ENCODE results near the gene ZDHHC5. TPM values are rescaled to one million over a fixed set of nuclear protein-coding genes. Genes with fewer than 3 reads are reported as not detected.

Gene ZDHHC5
- total RNA-seq, 1 experiment from 2014 or later: 80.6 TPM

DNA sequence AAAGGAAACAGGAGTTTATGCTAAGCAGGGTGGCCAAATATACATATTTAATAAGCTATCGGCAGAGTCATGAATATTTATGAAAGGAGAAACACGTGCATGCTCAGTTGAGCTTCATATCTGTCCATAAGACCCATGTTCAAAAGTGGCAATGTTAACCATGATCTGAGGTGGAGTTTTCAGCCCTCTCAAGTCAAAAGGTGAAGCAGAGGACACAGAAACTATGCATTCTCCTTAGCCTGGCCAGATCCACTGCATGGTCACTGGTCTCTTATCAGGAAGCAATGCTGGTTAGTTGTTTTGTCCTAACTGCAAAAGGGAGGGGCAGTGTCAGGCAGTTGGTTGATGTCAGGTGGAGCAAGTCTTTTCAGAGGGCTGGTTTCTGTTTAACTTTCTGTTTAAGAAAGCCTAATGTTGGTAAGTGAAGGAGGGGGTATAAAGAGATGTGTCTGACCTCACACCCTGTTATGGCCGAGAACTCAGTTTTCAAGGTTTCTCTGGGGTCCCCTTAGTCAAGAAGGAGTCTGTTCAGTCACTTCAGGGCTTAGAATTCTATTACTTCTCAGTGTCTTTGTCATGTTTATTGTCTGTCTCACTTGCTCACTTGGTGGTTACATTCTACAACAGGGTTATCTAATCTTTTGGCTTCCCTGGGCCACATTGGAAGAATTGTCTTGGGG, 67.8 kb downstream of the ZDHHC5 start:
- TF ChIP-seq, protein P1, sequence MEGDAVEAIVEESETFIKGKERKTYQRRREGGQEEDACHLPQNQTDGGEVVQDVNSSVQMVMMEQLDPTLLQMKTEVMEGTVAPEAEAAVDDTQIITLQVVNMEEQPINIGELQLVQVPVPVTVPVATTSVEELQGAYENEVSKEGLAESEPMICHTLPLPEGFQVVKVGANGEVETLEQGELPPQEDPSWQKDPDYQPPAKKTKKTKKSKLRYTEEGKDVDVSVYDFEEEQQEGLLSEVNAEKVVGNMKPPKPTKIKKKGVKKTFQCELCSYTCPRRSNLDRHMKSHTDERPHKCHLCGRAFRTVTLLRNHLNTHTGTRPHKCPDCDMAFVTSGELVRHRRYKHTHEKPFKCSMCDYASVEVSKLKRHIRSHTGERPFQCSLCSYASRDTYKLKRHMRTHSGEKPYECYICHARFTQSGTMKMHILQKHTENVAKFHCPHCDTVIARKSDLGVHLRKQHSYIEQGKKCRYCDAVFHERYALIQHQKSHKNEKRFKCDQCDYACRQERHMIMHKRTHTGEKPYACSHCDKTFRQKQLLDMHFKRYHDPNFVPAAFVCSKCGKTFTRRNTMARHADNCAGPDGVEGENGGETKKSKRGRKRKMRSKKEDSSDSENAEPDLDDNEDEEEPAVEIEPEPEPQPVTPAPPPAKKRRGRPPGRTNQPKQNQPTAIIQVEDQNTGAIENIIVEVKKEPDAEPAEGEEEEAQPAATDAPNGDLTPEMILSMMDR (IDR thresholded peaks at IDR 0.05): no peak
- TF ChIP-seq SIN3A (IDR thresholded peaks at IDR 0.05; ENCODE audit: borderline replicate concordance, insufficient read depth, low read depth, low read length): no peak
- no peak for TF ChIP-seq POLR2AphosphoS5 (IDR thresholded peaks at IDR 0.05; ENCODE audit: low read depth, low read length)
- no peak for TF ChIP-seq TCF7L2 (IDR thresholded peaks at IDR 0.05; ENCODE audit: low read depth, low read length)
- TF ChIP-seq, protein P2, sequence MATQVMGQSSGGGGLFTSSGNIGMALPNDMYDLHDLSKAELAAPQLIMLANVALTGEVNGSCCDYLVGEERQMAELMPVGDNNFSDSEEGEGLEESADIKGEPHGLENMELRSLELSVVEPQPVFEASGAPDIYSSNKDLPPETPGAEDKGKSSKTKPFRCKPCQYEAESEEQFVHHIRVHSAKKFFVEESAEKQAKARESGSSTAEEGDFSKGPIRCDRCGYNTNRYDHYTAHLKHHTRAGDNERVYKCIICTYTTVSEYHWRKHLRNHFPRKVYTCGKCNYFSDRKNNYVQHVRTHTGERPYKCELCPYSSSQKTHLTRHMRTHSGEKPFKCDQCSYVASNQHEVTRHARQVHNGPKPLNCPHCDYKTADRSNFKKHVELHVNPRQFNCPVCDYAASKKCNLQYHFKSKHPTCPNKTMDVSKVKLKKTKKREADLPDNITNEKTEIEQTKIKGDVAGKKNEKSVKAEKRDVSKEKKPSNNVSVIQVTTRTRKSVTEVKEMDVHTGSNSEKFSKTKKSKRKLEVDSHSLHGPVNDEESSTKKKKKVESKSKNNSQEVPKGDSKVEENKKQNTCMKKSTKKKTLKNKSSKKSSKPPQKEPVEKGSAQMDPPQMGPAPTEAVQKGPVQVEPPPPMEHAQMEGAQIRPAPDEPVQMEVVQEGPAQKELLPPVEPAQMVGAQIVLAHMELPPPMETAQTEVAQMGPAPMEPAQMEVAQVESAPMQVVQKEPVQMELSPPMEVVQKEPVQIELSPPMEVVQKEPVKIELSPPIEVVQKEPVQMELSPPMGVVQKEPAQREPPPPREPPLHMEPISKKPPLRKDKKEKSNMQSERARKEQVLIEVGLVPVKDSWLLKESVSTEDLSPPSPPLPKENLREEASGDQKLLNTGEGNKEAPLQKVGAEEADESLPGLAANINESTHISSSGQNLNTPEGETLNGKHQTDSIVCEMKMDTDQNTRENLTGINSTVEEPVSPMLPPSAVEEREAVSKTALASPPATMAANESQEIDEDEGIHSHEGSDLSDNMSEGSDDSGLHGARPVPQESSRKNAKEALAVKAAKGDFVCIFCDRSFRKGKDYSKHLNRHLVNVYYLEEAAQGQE (IDR thresholded peaks at IDR 0.05; ENCODE audit: insufficient read depth in 1 of 2, low read depth in 2 of 2, low read length in 1 of 2): no peak
- in situ Hi-C loops (cut with HindIII; ENCODE audit: low pct_unique_long_range_greater_than_20kb, low sequenced_read_pairs): no loop called here
- ATAC-seq (no peak), DNase-seq (ENCODE audit: low read depth, low spot score) (no peak)
- BruUV-seq (replicated peaks): no TSS peak
- Histone ChIP-seq H3K4me1 (ENCODE audit: control insufficient read depth, insufficient read depth, low read length) (peaks cover 2% of the 10 kb centered on the region), H3K36me3 (ENCODE audit: control insufficient read depth, insufficient read depth, low read length) (peaks cover 10% of the 10 kb centered on the region), H3K27me3 (ENCODE audit: control insufficient read depth, insufficient read depth, low read length) (no peaks in the 10 kb centered on the region), H3K4me3 (ENCODE audit: low read depth in 2 of 2, low read length in 2 of 2) (no peak overlapping the region), H3K9me3 (ENCODE audit: control insufficient read depth, insufficient read depth, low read depth, low read length) (no peaks in the 10 kb centered on the region), H3K27ac (ENCODE audit: low read length) (no peak overlapping the region)
- intact Hi-C loops (cut with micrococcal nuclease; ENCODE audit: unreplicated experiment): no loop called here
- ChIA-PET CTCF (no interaction called here), POLR2A (interaction anchor here (0.6 kb wide), 1 partner anchor 32 kb away, joined by 4 read pairs; no protein-coding TSS in a partner anchor)

DNA sequence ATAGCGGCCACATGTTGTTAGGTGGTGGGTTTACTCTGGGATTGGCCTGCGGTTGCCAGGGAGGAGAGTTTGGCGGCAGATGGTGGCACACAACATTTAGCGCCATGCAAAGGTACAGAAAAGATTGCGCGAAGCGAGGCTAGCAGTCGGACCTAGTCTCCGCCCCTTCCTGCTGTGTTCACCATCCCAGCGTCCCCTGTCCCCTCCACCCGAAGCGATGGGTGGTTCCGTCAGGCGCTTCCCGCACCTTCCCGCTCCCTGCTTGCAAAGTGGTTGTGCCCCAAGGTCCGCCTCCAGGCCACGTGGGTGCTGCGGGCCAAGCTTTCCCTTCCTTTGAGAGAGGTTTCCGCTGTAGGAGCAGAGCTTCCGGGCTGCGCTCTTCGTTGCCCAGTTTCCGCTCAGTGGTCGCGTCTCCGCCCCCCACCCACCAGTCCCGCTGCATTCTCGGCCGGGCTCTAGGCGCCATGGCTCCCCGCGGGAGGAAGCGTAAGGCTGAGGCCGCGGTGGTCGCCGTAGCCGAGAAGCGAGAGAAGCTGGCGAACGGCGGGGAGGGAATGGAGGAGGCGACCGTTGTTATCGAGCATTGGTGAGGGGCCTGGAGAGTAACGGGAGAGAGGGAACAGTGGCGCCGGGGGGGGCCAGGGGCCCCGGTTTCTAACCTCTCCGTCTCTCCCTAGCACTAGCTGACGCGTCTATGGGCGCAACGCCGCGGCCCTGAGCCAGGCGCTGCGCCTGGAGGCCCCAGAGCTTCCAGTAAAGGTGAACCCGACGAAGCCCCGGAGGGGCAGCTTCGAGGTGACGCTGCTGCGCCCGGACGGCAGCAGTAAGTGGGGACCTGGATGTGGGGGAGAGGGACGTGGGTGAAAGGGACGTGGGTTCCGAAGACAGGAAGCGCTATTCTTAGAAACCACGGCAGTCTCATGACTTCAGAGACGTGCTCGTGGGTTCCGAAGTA, 73.5 kb downstream of the ZDHHC5 start, which contains the start of gene SELENOH:
Gene SELENOH, plus strand, starts transcription at position 360 of the 955 bp plus-strand sequence. Its CDS starts 105 bp downstream, at position 465.
- ATAC-seq: peak; percentile 97
- CTCF ChIA-PET: interaction anchor here (1.1 kb wide), 1 partner anchor 59 kb away, joined by 4 read pairs; no protein-coding TSS in a partner anchor
- TF ChIP-seq SIN3A (IDR thresholded peaks at IDR 0.05; ENCODE audit: borderline replicate concordance, insufficient read depth, low read depth, low read length): peak; percentile 93; the same call in 1 of the 2 replicates
- TF ChIP-seq POLR2AphosphoS5 (IDR thresholded peaks at IDR 0.05; ENCODE audit: low read depth, low read length): peak; percentile 98
- TF ChIP-seq TCF7L2 (IDR thresholded peaks at IDR 0.05; ENCODE audit: low read depth, low read length): no peak; the same call in 1 of the 2 replicates
- TF ChIP-seq, protein P2 (IDR thresholded peaks at IDR 0.05; ENCODE audit: insufficient read depth in 1 of 2, low read depth in 2 of 2, low read length in 1 of 2): peak in 1 of 2 experiments; percentile 69; a peak in 1 of 4 replicates
- TF ChIP-seq, protein P1 (IDR thresholded peaks at IDR 0.05): no peak
- peak; percentile 88 for DNase-seq (ENCODE audit: low read depth, low spot score)
- Histone ChIP-seq H3K36me3 (ENCODE audit: control insufficient read depth, insufficient read depth, low read length) (peaks cover 18% of the 10 kb centered on the region; the same call in 1 of the 2 replicates), H3K4me1 (ENCODE audit: control insufficient read depth, insufficient read depth, low read length) (peaks cover 11% of the 10 kb centered on the region), H3K4me3 (ENCODE audit: low read depth in 2 of 2, low read length in 2 of 2) (peak within 1 kb of the TSS; percentile 96 to 99), H3K27me3 (ENCODE audit: control insufficient read depth, insufficient read depth, low read length) (no peaks in the 10 kb centered on the region), H3K9me3 (ENCODE audit: control insufficient read depth, insufficient read depth, low read depth, low read length) (no peaks in the 10 kb centered on the region), H3K27ac (ENCODE audit: low read length) (peak within 1 kb of the TSS; percentile 96)
- in situ Hi-C loops (cut with HindIII; ENCODE audit: low pct_unique_long_range_greater_than_20kb, low sequenced_read_pairs): no loop called here
- no TSS peak for BruUV-seq (replicated peaks)
- POLR2A ChIA-PET: interaction anchor here (0.5 kb wide), 1 partner anchor 427 kb away, joined by 4 read pairs; no protein-coding TSS in a partner anchor
- intact Hi-C loops (cut with micrococcal nuclease; ENCODE audit: unreplicated experiment): no loop called here
